ENCODE results near the gene MCAM. TPM values are rescaled to one million over a fixed set of nuclear protein-coding genes. Genes with fewer than 3 reads are reported as not detected.
A peak's percentile ranks its signal among the peaks of the same experiment; 100 is the strongest.

MCAM gene
- total and polyA plus RNA-seq, 2 donors (not counting 3 experiments of a cell fraction or from before 2014, with no cell fraction given), result 1,027 to 2,543 TPM

- Histone ChIP-seq H3K27ac (ENCODE audit: insufficient read depth, low read depth, low read length) (no peak overlapping the region), H3K36me3 (ENCODE audit: control insufficient read depth in 2 of 2, extremely low read depth in 1 of 2, insufficient read depth in 2 of 2, low read length in 2 of 2) (peaks cover 21 to 33% of the 10 kb centered on the region in 2 experiments)
Observed at GRCh38 chr11:119306373-119306890, 10.5 kb downstream of the MCAM start.

GRCh38 chr11:119305556-119306372 is 11.2 kb downstream of the MCAM start:
- Histone ChIP-seq H3K4me1 (ENCODE audit: control insufficient read depth, extremely low read depth, insufficient read depth, low read length) (peaks cover 2% of the 10 kb centered on the region), H2AFZ (ENCODE audit: low read depth, low read length) (no peak overlapping the region), H4K20me1 (replicated peaks; ENCODE audit: control insufficient read depth, extremely low read depth, insufficient read depth, low read length) (no peaks in the 10 kb centered on the region), H3K4me3 (replicated peaks in 1 of 3; ENCODE audit: insufficient read depth in 1 of 3, low read depth in 1 of 3, low read length in 3 of 3) (no peak overlapping the region), H3K27me3 (ENCODE audit: control insufficient read depth in 2 of 2, insufficient read depth in 2 of 2, low read length in 2 of 2) (no peaks in the 10 kb centered on the region), H3K9me1 (replicated peaks; ENCODE audit: control insufficient read depth, extremely low read depth, insufficient read depth, low read length) (no peaks in the 10 kb centered on the region), H3K9me3 (replicated peaks; ENCODE audit: control insufficient read depth, insufficient read depth, low read length) (no peaks in the 10 kb centered on the region), H3K27ac (ENCODE audit: insufficient read depth, low read depth, low read length) (no peak overlapping the region), H3K79me2 (ENCODE audit: control insufficient read depth, insufficient read depth, low read length) (peaks cover 1% of the 10 kb centered on the region), H3K36me3 (ENCODE audit: control insufficient read depth in 2 of 2, extremely low read depth in 1 of 2, insufficient read depth in 2 of 2, low read length in 2 of 2) (peaks cover 19 to 26% of the 10 kb centered on the region in 2 experiments), H3K4me2 (ENCODE audit: insufficient read depth, low read length) (no peak overlapping the region), H3K9ac (replicated peaks; ENCODE audit: extremely low read depth, insufficient read depth, low read length) (no peak overlapping the region)
- no peak for TF ChIP-seq JUN (IDR thresholded peaks at IDR 0.05; ENCODE audit: borderline replicate concordance, insufficient read depth, insufficient read length, low read depth)
- no peak for TF ChIP-seq MYC (IDR thresholded peaks at IDR 0.05; ENCODE audit: low read depth, low read length)
- TF ChIP-seq GATA2 (IDR thresholded peaks at IDR 0.05; ENCODE audit: insufficient read depth, insufficient read length, low read depth, low read length), result no peak
- no peak for TF ChIP-seq POLR2AphosphoS5 (IDR thresholded peaks at IDR 0.05; ENCODE audit: insufficient read depth, low read depth, low read length)
- no peak for TF ChIP-seq POLR2A (IDR thresholded peaks at IDR 0.05; ENCODE audit: low read depth, low read length)
- no peak for TF ChIP-seq EZH2 (IDR thresholded peaks at IDR 0.05; ENCODE audit: borderline replicate concordance, low read depth, low read length, severe bottlenecking)
- no peak for TF ChIP-seq MAX (IDR thresholded peaks at IDR 0.05; ENCODE audit: insufficient read depth, insufficient read length)
- TF ChIP-seq FOS (IDR thresholded peaks at IDR 0.05; ENCODE audit: borderline replicate concordance, insufficient read depth, low read length), result no peak
- TF ChIP-seq CTCF (IDR thresholded peaks at IDR 0.05; ENCODE audit: extremely low read depth in 1 of 2, insufficient read depth in 1 of 2, low read depth in 1 of 2, low read length in 2 of 2), result no peak
- FAIRE-seq (no peak), DNase-seq (ENCODE audit: low read depth, low spot score) (no peak)
- ChIA-PET POLR2A (interaction anchor here (0.7 to 5.5 kb wide), 5 partner anchors 9 to 223 kb away, joined by 3 to 17 read pairs (median 4); partner anchors contain the start of gene MCAM), CTCF (interaction anchor here (8.7 to 9.7 kb wide), 2 partner anchors 13 to 33 kb away, joined by 68 to 136 read pairs; partner anchors contain the start of genes C1QTNF5 and MCAM)
- no TSS peak for BruUV-seq (replicated peaks)
- intact Hi-C loops (cut with micrococcal nuclease) (loop anchor here (1.0 to 2.0 kb wide), 2 partner anchors 18 to 43 kb away; no protein-coding TSS in a partner anchor), dilution Hi-C loops (cut with MboI; ENCODE audit: extremely low pct_ligation_motif_present, low sequenced_read_pairs) (no loop called here)

More at GRCh38 chr11:119306373-119306890, 10.5 kb downstream of the MCAM start:
- TF ChIP-seq MAX (IDR thresholded peaks at IDR 0.05; ENCODE audit: insufficient read depth, insufficient read length), result peak; percentile 66
- TF ChIP-seq JUN (IDR thresholded peaks at IDR 0.05; ENCODE audit: borderline replicate concordance, insufficient read depth, insufficient read length, low read depth), result no peak
- Histone ChIP-seq H2AFZ (ENCODE audit: low read depth, low read length) (no peak overlapping the region), H3K4me1 (ENCODE audit: control insufficient read depth, extremely low read depth, insufficient read depth, low read length) (peaks cover 2% of the 10 kb centered on the region), H3K9ac (replicated peaks; ENCODE audit: extremely low read depth, insufficient read depth, low read length) (no peak overlapping the region), H3K4me3 (replicated peaks in 1 of 3; ENCODE audit: insufficient read depth in 1 of 3, low read depth in 1 of 3, low read length in 3 of 3) (no peak overlapping the region), H3K4me2 (ENCODE audit: insufficient read depth, low read length) (no peak overlapping the region), H3K79me2 (ENCODE audit: control insufficient read depth, insufficient read depth, low read length) (peaks cover 5% of the 10 kb centered on the region), H4K20me1 (replicated peaks; ENCODE audit: control insufficient read depth, extremely low read depth, insufficient read depth, low read length) (no peaks in the 10 kb centered on the region), H3K27me3 (ENCODE audit: control insufficient read depth in 2 of 2, insufficient read depth in 2 of 2, low read length in 2 of 2) (no peaks in the 10 kb centered on the region), H3K9me3 (replicated peaks; ENCODE audit: control insufficient read depth, insufficient read depth, low read length) (no peaks in the 10 kb centered on the region), H3K9me1 (replicated peaks; ENCODE audit: control insufficient read depth, extremely low read depth, insufficient read depth, low read length) (no peaks in the 10 kb centered on the region)
- CTCF ChIA-PET, result interaction anchor here (0.8 to 9.7 kb wide), 6 partner anchors 13 to 212 kb away, joined by 3 to 136 read pairs (median 4); partner anchors contain the start of genes C1QTNF5 and MCAM
- no TSS peak for BruUV-seq (replicated peaks)
- POLR2A ChIA-PET, result interaction anchor here (0.7 to 5.5 kb wide), 5 partner anchors 9 to 223 kb away, joined by 3 to 17 read pairs (median 4); partner anchors contain the start of gene MCAM
- peak; percentile 87 for FAIRE-seq
- peak; percentile 39 for DNase-seq (ENCODE audit: low read depth, low spot score)
- intact Hi-C loops (cut with micrococcal nuclease) (loop anchor here (1.0 to 2.0 kb wide), 2 partner anchors 17 to 44 kb away; no protein-coding TSS in a partner anchor), dilution Hi-C loops (cut with MboI; ENCODE audit: extremely low pct_ligation_motif_present, low sequenced_read_pairs) (no loop called here)

All from endothelial cell of umbilical vein (primary cell).